OCI-LY3 (cell line): ENCODE data around the gene CLSTN3.

Experiments
- H2AFZ ChIP-seq: fragments of 200-600, 300-600 bp; shearing (Covaris generic); 2 replicates; pipeline ENCODE4 v1.6.0; 2014; ENCODE audit warnings: antibody characterized with exemption, low read depth, low read length
- H3K27ac ChIP-seq: fragments of 200-600, 300-600 bp; sonication (generic); 2 replicates; pipeline ENCODE4 v1.5.1; 2014; ENCODE audit warnings: mild to moderate bottlenecking, low read length, moderate library complexity, mixed read lengths
- H3K27me3 ChIP-seq: fragments of 200-600, 300-600 bp; sonication (generic); 2 replicates; pipeline ENCODE4 v1.6.1; 2014; ENCODE audit warnings: low read depth, low read length, mixed read lengths
- H3K36me3 ChIP-seq: fragments of 200-600, 300-600 bp; sonication (generic); replicated peaks from 2 replicates; pipeline ENCODE3; 2014; ENCODE audit warnings: low read depth, low read length, mixed read lengths
- H3K4me1 ChIP-seq: fragments of 300-600, 200-600 bp; sonication (generic); 2 replicates; pipeline ENCODE4 v1.6.1; 2014; ENCODE audit warnings: low read length, mixed read lengths
- H3K4me2 ChIP-seq: fragments of 200-600, 300-600 bp; sonication (generic); 2 replicates; pipeline ENCODE4 v1.6.1; 2014; ENCODE audit warnings: low read length, mixed read lengths
- H3K4me3 ChIP-seq: fragments of 300-600, 200-600 bp; sonication (generic); 2 replicates; pipeline ENCODE4 v1.5.1; 2014; ENCODE audit warnings: antibody characterized with exemption, mild to moderate bottlenecking, low read length, moderate library complexity
- H3K79me2 ChIP-seq: fragments of 300-600, 200-600 bp; shearing (Covaris generic); 2 replicates; pipeline ENCODE4 v1.6.1; 2014; ENCODE audit warnings: mild to moderate bottlenecking, low read length, mixed read lengths
- H3K9ac ChIP-seq: fragments of 300-600, 200-600 bp; shearing (Covaris generic); 2 replicates; pipeline ENCODE4 v1.6.0; 2014; ENCODE audit warnings: mild to moderate bottlenecking, low read length, moderate library complexity
- H3K9me3 ChIP-seq: fragments of 200-600, 300-600 bp; shearing (Covaris generic); 2 replicates; pipeline ENCODE4 v1.6.1; 2014; ENCODE audit warnings: low read length, mixed read lengths; ENCODE audit not compliant: insufficient read depth
- H4K20me1 ChIP-seq: fragments of 200-600, 300-600 bp; sonication (generic); 2 replicates; pipeline ENCODE4 v1.6.1; 2016; ENCODE audit warnings: low read length, mixed read lengths; ENCODE audit not compliant: insufficient read depth
- EZH2phosphoT487 ChIP-seq: fragments of 200-600 bp; shearing (Covaris generic); IDR thresholded peaks from 2 replicates; pipeline ENCODE4 v1.6.1; 2018; ENCODE audit warnings: antibody characterized with exemption, mixed run types, low read depth
- TF ChIP-seq, protein P1 (sequence below): fragments of 200-600, 300-600 bp; sonication (generic); IDR thresholded peaks from 2 replicates; pipeline ENCODE4 v1.5.1; 2014; ENCODE audit warnings: antibody characterized with exemption, low read length, low read depth

The CLSTN3 gene

DNA sequence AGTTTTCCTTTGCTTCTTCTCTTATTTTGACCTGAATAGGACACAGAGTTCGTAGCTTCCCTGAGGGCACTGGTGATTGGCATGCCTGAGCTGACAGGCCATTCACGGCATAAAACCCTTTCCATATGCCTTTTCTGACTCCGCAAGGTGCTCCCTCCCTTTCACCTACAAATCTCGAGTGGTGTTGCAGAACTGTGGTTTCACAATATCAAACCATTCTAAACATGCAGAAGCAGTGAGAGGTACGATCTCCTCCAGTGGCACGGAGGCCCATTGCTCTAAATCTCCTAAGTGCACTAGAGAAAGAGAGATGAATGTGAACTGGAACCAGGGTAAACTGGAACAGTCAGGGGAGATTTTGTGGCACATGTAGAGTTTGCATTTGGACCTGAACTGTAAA is 23.9 kb downstream of the CLSTN3 start:
- Histone ChIP-seq H4K20me1 (no peaks in the 10 kb centered on the region), H3K4me1 (no peaks in the 10 kb centered on the region), H3K36me3 (no peaks in the 10 kb centered on the region), H3K27me3 (no peaks in the 10 kb centered on the region), H3K27ac (no peak overlapping the region), H3K9me3 (no peaks in the 10 kb centered on the region), H2AFZ (no peak overlapping the region), H3K4me3 (no peak overlapping the region), H3K4me2 (no peak overlapping the region), H3K79me2 (no peaks in the 10 kb centered on the region), H3K9ac (no peak overlapping the region)
- no peak for TF ChIP-seq EZH2phosphoT487
- TF ChIP-seq, protein P1, sequence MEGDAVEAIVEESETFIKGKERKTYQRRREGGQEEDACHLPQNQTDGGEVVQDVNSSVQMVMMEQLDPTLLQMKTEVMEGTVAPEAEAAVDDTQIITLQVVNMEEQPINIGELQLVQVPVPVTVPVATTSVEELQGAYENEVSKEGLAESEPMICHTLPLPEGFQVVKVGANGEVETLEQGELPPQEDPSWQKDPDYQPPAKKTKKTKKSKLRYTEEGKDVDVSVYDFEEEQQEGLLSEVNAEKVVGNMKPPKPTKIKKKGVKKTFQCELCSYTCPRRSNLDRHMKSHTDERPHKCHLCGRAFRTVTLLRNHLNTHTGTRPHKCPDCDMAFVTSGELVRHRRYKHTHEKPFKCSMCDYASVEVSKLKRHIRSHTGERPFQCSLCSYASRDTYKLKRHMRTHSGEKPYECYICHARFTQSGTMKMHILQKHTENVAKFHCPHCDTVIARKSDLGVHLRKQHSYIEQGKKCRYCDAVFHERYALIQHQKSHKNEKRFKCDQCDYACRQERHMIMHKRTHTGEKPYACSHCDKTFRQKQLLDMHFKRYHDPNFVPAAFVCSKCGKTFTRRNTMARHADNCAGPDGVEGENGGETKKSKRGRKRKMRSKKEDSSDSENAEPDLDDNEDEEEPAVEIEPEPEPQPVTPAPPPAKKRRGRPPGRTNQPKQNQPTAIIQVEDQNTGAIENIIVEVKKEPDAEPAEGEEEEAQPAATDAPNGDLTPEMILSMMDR, result no peak

DNA sequence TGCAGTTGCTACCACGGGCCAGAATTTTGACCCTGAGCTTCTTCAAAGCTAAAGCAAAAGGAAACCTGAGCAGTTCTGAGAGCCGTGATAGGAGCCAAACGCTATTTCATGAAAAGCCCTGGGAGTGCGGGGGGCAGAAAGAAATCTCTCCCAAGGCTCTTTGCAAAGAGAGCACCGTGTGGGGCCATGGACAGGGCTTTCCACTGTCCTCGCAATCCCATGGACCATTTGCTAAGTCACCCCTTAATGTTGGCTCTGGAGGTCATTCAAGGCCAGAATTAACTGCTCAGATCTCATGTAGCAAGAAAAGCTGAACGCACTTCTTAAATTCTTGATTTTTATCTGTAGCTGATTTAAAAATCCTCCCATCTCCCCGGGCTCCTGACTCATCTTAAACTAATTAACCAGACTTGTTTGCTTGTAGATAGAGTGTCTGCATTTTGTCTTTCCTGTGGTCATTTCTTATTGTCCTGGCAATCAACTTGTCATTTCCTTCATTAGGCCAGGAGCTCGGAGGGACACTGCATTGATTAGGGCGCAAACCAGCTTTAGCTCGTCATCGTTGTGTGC is 24.8 kb downstream of the CLSTN3 start:
- Histone ChIP-seq H3K36me3 (no peaks in the 10 kb centered on the region), H3K27me3 (no peaks in the 10 kb centered on the region), H3K4me1 (no peaks in the 10 kb centered on the region), H3K4me2 (no peak overlapping the region), H3K27ac (no peak overlapping the region), H3K79me2 (no peaks in the 10 kb centered on the region), H3K4me3 (no peak overlapping the region), H4K20me1 (no peaks in the 10 kb centered on the region), H2AFZ (no peak overlapping the region), H3K9ac (no peak overlapping the region), H3K9me3 (no peaks in the 10 kb centered on the region)
- TF ChIP-seq EZH2phosphoT487, result no peak
- TF ChIP-seq, protein P1, result no peak

DNA sequence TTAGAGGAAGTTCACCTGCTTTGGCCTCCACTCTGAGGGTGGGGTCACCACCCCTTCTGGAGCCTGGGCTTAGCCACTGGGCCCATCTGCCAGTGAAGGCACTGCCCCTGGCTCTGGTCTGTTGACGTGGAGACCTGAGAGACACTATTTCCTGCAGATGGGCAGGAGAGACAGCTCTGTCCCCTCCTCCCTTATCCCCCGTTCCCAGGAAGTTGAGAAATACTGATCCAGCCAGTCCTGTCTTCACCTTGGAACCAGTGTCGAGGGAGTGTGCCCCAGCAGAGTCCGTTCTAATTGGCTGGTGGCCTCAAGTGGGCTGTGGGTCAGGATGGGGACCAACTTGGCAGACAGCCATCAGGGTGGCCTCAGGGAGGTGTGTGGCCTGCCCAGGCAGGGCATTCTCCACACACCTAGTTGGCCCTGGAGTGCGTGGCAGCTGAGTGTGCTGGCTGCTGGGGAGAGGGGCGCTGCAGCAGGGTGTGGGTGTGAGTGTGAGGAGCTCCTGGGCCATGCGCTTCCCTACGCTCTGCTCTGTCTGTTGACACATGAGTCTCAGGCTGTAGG is 25.4 kb downstream of the CLSTN3 start:
- Histone ChIP-seq H3K36me3 (no peaks in the 10 kb centered on the region), H4K20me1 (no peaks in the 10 kb centered on the region), H3K4me1 (no peaks in the 10 kb centered on the region), H3K27me3 (no peaks in the 10 kb centered on the region), H3K4me2 (no peak overlapping the region), H3K9me3 (no peaks in the 10 kb centered on the region), H3K9ac (no peak overlapping the region), H3K4me3 (no peak overlapping the region), H3K27ac (no peak overlapping the region), H3K79me2 (no peaks in the 10 kb centered on the region), H2AFZ (no peak overlapping the region)
- no peak for TF ChIP-seq EZH2phosphoT487
- TF ChIP-seq, protein P1, result no peak

DNA sequence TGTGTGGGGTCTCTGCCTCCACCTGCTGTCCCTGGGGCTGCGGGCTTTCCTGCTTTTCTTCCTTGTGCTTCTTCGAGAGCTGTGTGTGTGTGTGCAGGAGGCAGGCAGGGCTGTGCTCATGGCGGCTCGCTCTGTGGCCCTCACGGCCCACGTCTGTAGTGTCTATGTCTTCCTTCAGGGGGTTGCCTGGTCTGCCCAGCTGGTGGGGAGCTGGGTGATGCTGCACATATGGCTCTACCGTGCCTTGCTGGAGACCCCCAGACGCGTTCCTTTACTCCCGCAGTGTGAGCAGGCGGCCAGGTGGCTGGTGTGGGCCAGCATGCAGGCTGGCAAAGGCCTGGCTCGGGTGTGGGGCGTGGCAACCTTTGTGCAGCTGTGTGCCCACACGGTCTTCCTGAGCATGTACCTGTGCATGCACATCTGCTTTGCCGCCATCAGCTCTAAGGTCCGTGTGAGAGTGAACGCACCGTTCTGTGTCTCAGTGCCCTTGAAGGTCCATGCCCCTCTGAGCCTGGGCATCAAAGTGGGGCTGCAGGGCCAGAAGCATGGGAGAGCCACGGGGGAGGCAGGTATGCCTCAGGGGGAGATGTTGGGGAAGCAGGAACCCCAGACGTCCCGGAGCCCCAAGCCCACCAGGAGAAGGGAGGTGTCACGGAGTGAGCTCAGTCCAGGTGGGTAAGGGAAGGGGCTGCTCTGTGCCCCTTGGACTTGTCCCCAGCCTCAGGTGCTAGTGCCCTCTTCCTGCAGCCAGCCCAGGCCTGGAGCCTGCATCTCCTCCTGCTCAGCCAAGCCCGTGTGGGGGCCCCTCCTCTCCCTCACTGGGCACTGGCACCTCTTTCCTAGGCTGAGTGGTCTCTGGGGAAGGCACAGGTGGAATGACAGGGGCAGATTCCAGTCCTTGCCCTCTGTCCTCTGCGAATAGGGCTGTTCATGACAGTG is 26.4 kb downstream of the CLSTN3 start:
- Histone ChIP-seq H3K27me3 (no peaks in the 10 kb centered on the region), H4K20me1 (no peaks in the 10 kb centered on the region), H3K79me2 (no peaks in the 10 kb centered on the region), H3K36me3 (no peaks in the 10 kb centered on the region), H3K9ac (no peak overlapping the region), H3K9me3 (no peaks in the 10 kb centered on the region), H3K4me2 (no peak overlapping the region), H2AFZ (no peak overlapping the region), H3K4me3 (no peak overlapping the region), H3K27ac (no peak overlapping the region), H3K4me1 (no peaks in the 10 kb centered on the region)
- TF ChIP-seq, protein P1, result no peak
- no peak for TF ChIP-seq EZH2phosphoT487
